ENCODE results near the gene SLC22A2.
A peak's percentile ranks its signal among the peaks of the same experiment; 100 is the strongest.
"Not testable (repeated sequence)": the region's sequence is repeated elsewhere in the genome, so short reads cannot be mapped to it uniquely, and the experiment has no call there.

The SLC22A2 gene

DNA sequence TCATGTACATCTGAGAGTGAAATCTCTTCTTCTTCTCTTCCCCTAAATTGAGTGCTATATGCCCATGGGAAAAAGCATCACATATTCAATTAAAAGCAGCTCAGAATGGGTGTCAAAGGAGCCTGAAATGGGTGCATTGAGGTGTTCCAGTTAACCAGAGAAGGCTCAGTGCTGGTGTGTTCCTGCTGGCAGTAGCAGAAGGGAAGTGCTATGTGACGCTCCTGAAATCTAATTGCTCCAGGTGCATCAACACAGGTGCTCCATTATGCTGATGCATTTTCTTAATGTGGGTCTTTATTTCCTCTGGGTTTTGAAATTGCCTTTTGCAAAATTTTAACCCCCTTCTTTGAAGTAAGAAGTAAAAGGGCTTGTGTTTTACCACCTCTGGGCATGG, 17.9 kb downstream of the SLC22A2 start:
- no peak for DNase-seq

- no peak for DNase-seq
Measured at GRCh38 chr6:160239929-160240690, 18.5 kb downstream of the SLC22A2 start.

GRCh38 chr6:160238761-160239751, 19.6 kb downstream of the SLC22A2 start:
- no peak for DNase-seq

GRCh38 chr6:160238278-160238711, 20.3 kb downstream of the SLC22A2 start:
- no peak for DNase-seq

DNA sequence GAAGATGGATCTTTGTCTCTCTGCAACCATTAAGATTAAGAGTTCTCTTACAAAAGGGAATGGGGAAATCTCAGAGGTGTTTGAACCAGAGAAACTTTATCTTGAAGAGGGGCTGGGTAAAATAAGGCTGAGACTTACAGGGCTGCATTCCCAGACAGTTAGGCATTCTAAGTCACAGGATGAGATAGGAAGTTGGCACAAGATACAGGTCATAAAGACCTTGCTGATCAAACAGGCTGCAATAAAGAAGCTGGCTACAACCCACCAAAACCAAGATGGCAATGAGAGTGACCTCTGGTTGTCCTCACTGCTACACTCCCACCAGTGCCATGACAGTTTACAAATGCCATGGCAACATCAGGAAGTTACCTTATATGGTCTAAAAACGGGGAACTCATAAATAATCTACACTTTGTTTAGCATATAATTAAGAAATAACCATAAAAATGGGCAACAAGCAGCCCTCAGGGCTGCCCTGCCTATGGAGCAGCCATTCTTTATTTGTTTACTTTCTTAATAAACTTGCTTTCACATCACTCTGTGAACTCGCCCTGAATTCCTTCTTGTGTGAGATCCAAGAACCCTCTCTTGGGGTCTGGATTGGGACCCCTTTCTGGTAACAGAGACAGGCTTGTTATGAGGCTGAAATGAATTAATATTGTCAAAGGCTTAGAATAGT, 20.9 kb downstream of the SLC22A2 start:
- DNase-seq, result not testable (repeated sequence)

GRCh38 chr6:160236235-160236872, 22.3 kb downstream of the SLC22A2 start:
- DNase-seq, result not testable (repeated sequence)

- not testable (repeated sequence) for DNase-seq
Measured at GRCh38 chr6:160233950-160234640, 24.5 kb downstream of the SLC22A2 start.

DNA sequence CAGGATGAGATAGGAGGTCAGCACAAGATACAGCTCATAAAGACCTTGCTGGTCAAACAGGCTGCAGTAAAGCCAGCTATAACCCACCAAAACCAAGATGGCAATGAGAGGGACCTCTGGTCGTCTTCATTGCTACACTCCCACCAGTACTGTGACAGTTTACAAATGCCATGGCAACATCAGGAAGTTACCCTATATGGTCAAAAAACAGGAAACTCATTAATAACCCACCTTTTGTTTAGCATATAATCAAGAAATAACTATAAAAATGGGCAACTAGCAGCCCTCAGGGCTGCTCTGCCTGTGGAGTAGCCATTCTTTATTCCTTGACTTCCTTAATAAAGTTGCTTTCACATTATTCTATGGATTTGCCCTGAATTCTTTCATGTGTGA, 30.9 kb downstream of the SLC22A2 start:
- DNase-seq, result no peak

DNA sequence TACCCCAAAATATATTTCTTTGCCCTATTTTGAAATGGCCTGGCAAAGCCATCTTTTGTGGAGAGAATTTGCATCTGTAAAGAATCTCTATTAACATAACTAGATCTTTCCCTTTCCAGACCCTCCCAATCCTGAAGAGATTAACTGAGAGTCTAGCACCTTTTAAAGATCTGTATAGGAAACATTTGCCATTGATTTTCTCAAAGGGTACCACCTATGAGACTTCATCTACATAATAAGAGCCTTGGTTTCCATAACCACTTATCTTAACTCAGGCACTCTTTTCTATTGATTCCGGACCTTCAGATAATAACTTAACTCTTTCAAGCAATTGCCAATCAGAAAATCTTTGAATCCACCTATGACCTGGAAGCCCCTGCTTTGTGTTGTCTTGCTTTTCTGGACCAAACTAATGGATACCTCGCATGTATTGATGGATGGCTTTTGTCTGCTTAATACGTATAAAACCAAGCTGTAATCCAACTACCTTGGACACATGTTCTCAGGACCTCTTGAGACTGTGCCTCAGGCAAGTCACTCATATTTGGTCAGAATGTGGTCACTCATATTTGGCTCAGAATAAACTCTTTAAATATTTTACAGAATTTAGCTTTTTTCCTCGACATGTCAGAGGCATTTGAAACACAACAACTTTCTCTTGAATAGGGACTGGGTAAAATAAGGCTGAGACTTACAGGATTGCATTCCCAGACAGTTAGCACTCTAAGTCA, 31.4 kb downstream of the SLC22A2 start:
- no peak for DNase-seq

GRCh38 chr6:160226118-160226591, 32.5 kb downstream of the SLC22A2 start:
- DNase-seq, result peak; percentile 56

DNA sequence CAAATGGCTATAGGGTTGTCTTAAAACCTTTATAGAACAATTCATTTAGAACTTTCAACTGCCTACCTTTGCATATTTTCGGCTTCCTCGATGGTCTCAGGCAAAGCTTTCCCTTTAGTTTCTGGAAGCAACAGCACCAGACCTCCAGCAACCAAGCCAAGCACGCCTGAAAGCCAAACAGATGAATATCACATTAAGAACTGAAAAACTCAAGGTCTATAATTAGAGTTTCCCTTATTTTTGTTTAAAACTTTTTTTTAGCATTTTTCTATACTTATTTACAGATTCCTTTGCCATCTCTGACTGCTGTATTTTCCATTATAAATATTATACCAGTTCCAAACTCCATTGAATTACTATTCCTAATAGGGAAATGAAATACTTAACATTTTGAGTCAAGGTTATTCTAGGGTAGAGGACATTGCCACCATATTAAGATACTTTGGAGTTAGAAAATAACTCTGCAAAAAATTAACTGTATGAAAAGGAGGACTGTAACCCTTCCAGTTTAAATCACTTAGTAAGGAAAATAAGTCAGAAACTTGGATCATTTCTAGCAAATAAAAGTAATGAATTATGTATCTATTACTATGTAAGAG, 33.9 kb downstream of the SLC22A2 start:
- no peak for DNase-seq

GRCh38 chr6:160222491-160222890, 36.1 kb downstream of the SLC22A2 start:
- DNase-seq, result no peak

DNA sequence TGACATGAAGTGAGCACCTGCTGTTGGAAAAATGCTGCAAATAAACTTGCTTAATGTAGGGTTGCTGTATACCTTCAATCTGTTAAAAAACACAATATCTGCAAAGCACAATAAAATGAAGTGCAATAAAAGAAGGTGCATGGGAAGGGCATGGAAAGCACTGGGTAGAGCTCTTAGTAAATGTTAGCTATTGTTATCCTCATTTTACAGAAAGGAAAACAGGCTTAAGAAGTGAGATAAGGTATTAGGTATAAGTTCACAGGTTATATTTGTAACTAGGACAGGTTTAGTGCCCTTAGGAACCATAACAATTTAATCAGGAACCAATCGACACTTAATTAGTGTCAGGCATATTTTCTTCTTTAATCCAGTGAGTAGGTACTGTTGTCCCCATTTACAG, 36.7 kb downstream of the SLC22A2 start:
- no peak for DNase-seq

DNA sequence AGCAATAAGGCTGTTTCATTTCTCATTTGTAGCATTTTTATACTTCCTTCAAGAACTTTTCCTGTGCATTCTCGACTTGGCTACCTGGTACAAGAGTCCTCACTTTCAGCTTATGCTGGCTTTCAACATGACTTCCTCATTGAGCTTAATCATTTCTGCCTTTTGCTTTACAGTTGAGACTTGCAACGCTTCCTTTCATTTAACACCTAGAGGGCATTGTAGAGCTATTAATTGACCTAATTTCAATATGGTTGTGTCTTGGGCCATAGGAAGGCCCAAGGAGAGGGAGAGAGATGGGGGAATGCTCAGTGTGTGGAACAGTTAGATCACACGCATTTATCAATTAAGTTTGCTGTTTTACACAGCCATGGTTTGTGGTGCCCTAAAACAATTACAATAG, 37.2 kb downstream of the SLC22A2 start:
- DNase-seq, result no peak

DNA sequence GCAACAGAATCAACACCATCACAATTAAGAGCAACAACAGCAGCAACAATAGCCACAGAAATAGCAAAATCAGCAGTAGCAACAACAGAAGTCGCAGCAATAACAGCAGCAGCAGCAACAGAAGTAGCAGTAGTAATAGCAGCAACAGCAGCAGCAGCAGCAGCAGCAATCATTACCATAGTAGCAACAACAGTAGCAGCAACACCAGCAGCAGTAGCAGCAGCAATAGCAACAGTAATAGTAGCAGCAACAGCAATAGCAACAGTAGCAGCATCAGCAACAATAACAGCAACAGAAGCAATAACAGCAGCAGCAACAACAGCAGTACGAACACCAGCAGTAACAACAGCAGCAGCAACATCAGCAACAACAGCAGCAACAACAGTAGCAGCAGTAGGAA, 39.8 kb downstream of the SLC22A2 start:
- DNase-seq, result no peak

- no peak for DNase-seq
Measured at GRCh38 chr6:160217863-160218262, 40.8 kb downstream of the SLC22A2 start.

DNA sequence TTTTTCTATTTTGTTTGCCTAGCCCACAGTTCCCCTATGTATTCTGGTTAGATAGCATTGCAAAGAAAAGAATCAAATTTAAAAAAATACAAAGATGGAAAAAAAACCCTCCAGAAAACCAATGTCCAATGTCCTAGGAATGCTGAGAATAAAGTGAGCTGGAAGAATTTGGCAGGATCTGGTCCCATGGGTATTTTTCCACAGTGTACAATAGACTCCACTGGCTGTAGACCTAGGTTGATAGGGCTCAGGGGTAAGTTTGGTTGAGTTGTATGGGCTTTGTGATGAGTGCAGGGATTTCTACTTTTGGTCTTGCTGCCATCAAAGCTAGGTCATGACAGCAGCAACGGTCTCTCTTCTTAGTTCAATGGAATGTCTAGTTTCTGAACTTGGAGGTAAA, 41.5 kb downstream of the SLC22A2 start:
- no peak for DNase-seq

- DNase-seq, result no peak
Measured at GRCh38 chr6:160215232-160215631, 43.4 kb downstream of the SLC22A2 start.

GRCh38 chr6:160207618-160208017, 51.0 kb downstream of the SLC22A2 start:
- no peak for DNase-seq

DNA sequence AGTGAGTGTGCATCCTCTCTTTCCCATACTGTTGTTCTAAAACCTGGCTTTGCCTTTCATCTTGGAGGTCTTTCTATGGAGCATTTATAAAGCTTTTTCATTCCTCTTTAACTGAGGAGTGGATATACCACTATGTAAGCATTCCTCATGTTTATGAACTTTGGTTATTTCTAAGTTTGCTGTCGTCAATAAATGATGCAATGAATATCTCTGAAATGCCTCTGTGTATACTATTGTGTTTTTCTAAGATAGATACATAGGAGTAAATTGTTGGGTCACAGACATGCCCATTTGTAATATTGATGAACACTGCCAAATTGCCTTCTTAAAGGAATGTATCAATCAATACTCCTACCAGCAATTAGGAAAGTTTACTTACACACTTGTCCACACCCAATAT, 53.9 kb downstream of the SLC22A2 start:
- no peak for DNase-seq

DNA sequence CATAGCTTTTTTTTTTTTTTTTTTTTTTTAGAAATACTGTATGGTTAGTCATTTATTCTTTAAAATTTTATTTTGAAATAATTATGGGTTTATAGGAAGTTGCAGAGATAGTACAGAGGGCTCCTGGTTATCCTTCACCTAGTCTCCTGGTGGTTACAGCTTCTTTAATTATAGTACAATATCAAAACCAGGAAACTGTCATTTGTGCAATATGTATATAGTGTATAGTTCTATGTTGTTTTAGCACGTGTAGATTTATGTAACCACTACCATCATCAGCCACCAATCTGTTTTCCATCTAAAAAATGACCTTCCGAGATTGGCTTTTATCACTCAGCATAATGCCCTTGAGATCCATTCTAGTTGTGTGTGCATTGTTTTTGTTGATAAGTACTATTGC, 54.7 kb downstream of the SLC22A2 start:
- DNase-seq, result no peak
